GM21528 (cell line): ENCODE measurements around the gene OR7E24.
"Not testable (repeated sequence)": the region's sequence is repeated elsewhere in the genome, so short reads cannot be mapped to it uniquely, and the experiment has no call there.

ENCODE experiments used
- ATAC-seq: cut with Tn5 transposase; IDR thresholded peaks from one replicate; pipeline ENCODE4 v1.9.1; 2021; ENCODE audit warnings: mild to moderate bottlenecking, moderate library complexity; ENCODE audit not compliant: unreplicated experiment, low FRiP score

OR7E24 gene

GRCh38 chr19:9250630-9251029 is at the start of gene OR7E24:
OR7E24 (plus strand) TSS chr19:9250930; CDS start chr19:9251044, 114 bp downstream.
- ATAC-seq = no peak

- ATAC-seq = no peak
These were observed 45.1 kb upstream of the OR7E24 start for GRCh38 chr19:9205501-9206113.

GRCh38 chr19:9219489-9219888 is 31.2 kb upstream of the OR7E24 start, which contains the start of gene OR7D4:
OR7D4 (minus strand) TSS chr19:9219589; CDS start chr19:9214837, 4,752 bp downstream.
- no peak for ATAC-seq

GRCh38 chr19:9251236-9251635 is 506 bp downstream of the OR7E24 start:
- ATAC-seq = no peak

GRCh38 chr19:9283485-9283884 is 32.8 kb downstream of the OR7E24 start:
- ATAC-seq = not testable (repeated sequence)

DNA sequence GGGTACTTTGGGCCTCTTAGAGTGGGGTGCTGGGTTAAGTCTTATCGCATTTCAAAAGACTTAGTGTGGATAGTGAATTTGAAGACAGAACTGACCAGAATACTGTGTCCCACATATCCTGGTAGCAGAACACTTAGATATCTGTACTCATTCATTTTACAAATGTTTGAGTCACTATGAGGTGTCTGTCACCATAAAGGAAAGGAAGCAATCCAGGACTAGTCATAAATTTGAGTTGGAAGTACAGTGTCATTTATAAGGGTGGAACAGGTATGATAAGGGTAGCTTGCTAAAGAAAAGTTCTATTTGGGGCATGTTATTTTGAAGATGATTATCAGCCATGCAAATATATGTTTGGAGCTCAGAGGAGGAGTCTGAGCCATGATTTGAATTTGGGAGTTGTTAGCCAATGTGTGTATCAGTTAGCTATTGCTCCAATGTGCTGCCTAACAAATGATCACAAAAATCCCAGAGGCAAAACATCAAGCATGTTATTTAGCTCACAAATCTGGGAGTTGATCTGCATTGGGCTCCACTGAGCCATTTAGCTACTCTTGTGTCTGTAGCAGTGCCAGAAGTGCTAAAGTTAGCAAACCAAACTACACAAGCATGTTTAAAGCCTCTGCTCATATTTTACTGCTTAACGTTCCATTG is 38.6 kb downstream of the OR7E24 start:
- ATAC-seq = no peak

- ATAC-seq = no peak
These were observed 44.7 kb downstream of the OR7E24 start for GRCh38 chr19:9295411-9295849.

- ATAC-seq = no peak
These were observed 45.6 kb downstream of the OR7E24 start for GRCh38 chr19:9296336-9296735.
